GM10266 (cell line): ENCODE results near the gene NUDT15.

Experiments
- DNase-seq: peaks from one replicate; pipeline ENCODE4 v3.0.0; 2012; ENCODE audit errors: extremely low spot score
- TF ChIP-seq, protein P1 (sequence below): IDR thresholded peaks from 2 replicates; pipeline ENCODE4 v1.5.1; 2012; ENCODE audit warnings: mild to moderate bottlenecking, low read depth; ENCODE audit not compliant: control insufficient read depth, insufficient read depth; ENCODE audit errors: missing control alignments

Gene NUDT15

DNA sequence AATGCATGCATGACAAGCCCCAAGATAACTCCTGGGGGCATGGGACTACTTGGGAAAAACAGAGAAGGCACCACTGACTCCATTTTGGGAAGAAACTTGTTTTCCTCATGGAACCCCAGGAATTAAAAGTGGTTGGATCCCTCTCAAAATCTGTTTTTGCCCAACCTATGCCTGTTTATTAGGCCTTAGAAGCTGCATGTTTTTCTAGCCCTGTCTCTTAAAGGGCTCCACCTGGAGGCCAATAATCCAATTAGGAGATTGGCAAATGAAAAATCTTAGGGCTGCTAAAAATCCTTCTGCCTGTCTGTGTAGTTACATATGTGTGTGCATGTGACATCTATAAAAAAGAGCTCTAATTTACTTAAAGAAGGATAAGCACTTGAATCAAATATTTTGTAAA lies 30.5 kb downstream of the NUDT15 start:
- TF ChIP-seq, protein P1, sequence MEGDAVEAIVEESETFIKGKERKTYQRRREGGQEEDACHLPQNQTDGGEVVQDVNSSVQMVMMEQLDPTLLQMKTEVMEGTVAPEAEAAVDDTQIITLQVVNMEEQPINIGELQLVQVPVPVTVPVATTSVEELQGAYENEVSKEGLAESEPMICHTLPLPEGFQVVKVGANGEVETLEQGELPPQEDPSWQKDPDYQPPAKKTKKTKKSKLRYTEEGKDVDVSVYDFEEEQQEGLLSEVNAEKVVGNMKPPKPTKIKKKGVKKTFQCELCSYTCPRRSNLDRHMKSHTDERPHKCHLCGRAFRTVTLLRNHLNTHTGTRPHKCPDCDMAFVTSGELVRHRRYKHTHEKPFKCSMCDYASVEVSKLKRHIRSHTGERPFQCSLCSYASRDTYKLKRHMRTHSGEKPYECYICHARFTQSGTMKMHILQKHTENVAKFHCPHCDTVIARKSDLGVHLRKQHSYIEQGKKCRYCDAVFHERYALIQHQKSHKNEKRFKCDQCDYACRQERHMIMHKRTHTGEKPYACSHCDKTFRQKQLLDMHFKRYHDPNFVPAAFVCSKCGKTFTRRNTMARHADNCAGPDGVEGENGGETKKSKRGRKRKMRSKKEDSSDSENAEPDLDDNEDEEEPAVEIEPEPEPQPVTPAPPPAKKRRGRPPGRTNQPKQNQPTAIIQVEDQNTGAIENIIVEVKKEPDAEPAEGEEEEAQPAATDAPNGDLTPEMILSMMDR = no peak
- no peak for DNase-seq

- DNase-seq = no peak
- TF ChIP-seq, protein P1 = no peak
Observed at GRCh38 chr13:48068952-48069351, 31.4 kb downstream of the NUDT15 start.

DNA sequence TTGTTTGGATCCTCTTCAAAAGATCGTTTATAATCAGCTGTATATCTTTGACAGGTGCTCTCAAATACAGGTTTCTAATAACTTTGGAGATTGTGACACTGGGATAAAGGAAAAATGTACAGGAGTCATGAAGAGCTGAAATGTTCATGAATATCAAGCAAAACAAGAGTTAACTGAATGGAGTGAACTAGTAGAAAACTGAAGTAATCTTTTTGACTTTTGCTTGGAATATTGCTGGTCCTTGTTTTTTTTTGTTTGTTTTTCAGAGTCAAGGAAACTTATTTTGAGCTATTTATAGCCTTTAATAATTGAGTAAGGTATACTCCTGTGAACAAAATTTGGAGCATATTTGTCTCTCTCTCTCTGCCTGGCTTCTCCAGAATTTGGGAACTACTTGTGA lies 32.0 kb downstream of the NUDT15 start:
- TF ChIP-seq, protein P1 = no peak
- DNase-seq = no peak

DNA sequence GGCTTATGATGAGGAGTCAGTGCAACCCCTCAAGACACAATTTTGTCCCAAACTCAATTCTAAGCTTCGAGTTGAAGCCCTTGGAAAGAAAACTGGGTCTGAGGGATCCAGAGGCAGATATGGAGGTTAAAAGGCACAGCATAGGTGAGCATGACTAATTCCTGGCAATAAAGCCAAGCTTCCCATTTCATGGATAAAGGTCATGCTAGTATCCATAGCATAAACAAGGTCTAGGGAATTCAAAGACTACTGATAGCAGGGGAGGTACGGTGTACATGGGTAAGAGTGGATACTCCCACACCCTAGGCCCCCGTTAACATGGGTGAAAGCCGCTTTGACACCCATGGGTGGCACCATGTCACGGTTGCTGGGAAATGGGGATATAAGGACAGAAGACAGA lies 33.4 kb downstream of the NUDT15 start:
- TF ChIP-seq, protein P1 = no peak
- no peak for DNase-seq

DNA sequence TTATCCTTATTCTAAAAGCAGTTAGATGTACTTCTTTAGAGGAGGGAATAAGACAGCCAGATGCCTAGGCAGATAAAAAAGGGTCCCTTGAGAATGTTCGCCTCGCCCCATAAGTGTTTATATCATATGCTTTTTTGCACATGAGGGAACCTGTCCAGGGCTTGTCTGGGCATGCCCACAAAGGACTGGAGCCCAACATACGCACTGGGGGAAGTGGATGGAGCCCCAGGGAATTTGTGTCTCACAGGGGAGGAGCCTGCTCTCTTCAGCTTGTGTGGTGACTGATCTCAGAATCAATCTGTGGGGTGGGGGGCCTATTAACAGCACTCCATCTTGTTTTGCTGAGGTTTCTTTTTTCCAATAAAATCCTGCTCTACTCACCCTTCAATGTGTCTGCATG lies 34.8 kb downstream of the NUDT15 start:
- TF ChIP-seq, protein P1 = no peak
- no peak for DNase-seq

DNA sequence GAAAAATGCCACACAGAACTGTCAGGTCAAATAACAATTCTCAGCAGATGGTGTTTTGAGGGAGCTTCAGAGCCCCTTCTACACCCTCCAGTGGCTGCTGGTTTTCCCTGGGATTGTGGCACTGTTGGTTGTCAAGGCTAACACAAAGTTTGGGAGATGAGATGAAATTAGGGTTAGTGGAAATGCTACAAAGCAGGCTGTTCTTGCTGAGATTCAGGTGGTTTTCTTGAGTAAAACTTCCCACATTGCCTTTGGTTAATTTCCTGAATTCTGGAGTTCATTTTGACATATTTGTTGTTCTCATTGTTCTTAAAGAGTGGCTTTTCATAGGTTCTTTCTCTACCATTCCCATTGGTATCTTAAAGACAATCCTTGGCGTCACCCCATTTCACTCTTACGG lies 35.3 kb downstream of the NUDT15 start:
- TF ChIP-seq, protein P1 = no peak
- DNase-seq = no peak

DNA sequence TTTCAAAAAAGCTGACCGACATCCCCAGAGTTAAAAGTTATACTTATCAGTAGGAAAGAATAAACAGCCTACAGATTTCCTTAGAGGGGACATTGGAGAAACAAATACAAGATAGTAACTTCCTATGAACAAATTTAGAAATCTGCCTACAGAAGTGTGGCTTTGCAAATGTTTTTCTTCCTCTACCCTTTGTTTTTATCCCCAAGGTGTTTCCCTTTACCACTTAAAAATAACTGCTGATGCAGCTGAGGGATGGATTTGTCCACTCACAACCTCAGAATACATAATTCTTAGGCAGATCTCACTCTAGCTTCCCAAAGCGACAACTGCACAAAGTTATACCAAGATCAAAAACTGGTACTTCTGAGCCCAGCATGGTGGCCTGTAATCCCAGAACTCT lies 36.5 kb downstream of the NUDT15 start:
- TF ChIP-seq, protein P1 = no peak
- DNase-seq = no peak

DNA sequence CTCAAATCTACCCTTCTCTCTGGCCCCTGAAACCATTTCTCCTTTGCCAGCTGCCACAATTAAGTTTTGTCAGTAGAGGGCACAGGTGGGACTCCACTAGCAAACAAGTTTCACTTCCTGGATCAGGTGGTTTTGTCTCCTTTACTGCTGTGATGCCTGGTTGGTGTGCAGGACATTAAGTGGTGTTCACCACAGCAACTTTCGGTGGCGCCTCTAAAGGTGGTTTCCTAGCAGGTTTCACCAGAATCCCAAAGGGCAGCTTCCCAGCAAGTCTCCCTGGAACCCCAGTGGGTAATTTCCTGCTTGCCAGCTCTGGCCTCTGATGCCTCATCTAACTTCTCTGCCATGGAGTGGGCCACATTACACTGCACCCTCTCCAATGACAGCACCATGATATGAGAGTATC lies 40.7 kb downstream of the NUDT15 start:
- TF ChIP-seq, protein P1 = peak; percentile 45
- DNase-seq = peak; percentile 51
